Activated CD4-positive, alpha-beta T cell treated with anti-CD3 and anti-CD28 coated beads, Interleukin-2, amount 50 U/mL, for 16 hours (primary cell): ENCODE data around the gene MMP24OS.
"Not testable (repeated sequence)": the region's sequence is repeated elsewhere in the genome, so short reads cannot be mapped to it uniquely, and the experiment has no call there.

ENCODE experiments used
- DNase-seq: peaks from one replicate; pipeline ENCODE4 v3.0.0-alpha.2; 2020

Gene MMP24OS

GRCh38 chr20:35273449-35274171, 4.3 kb downstream of the MMP24OS start:
- DNase-seq, result no peak

DNA sequence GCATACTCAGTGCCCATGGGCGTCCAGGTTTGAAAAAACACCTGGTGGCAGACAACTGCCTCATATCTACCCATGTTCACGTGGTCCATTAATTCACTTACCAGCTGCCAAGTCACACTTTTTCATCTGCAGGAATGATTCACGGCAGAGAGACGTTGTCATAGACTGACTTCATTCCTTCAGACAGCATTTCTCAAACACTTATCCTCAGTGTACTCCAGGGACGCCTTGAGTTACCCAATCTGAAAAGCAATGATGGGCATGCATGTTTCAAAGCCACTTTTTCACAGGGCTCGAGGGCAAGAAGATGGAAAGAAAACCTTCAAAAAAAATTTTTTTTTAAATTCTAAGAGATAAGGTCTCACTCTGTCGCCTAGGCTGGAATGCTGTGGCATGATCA, 6.0 kb downstream of the MMP24OS start:
- DNase-seq, result no peak

GRCh38 chr20:35271073-35271882, 6.6 kb downstream of the MMP24OS start:
- DNase-seq, result no peak

DNA sequence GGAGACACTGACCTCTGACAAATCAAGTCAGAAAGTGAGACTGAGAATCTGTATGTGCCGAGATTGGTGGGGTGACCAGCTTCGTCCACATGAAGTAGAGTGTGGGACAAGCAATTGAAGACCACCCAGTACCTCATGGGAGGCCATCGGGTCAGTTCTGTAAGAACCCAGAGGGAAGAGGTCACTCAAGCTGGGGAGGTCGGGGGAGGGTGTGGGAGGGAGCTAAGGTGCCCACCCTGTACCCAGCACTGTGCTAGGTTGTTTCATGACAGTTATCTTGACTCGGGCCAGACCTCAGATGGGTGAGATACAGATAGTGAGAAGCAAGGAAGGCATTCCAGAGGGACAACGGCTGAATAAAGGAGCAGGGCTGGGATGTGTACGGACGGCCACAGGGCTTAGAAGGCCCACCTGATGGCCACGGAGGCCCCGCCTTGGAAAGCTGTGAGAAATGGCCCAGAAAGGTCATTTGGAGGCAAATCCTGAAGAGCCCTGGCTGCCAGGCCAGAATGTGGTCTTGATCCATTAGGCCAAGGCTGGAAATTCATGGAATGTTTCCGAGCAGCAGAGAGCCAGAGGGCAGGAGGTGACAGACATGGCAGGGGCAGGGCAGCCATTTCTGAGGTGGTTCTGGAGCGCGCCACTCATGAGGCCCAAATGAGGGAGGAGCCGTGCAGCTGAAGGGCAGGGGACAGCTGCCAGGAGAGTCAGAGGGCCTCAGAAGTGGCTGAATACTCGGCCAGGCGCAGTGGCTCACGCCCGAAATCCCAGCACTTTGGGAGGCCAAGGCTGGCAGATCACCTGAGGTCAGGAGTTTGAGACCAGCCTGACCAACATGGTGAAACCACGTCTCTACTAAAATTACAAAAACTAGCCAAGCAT, 7.7 kb downstream of the MMP24OS start:
- no peak for DNase-seq

GRCh38 chr20:35269055-35269781, 8.7 kb downstream of the MMP24OS start:
- peak; percentile 58 for DNase-seq

- no peak for DNase-seq
These were observed 10.8 kb downstream of the MMP24OS start for GRCh38 chr20:35267092-35267491.

DNA sequence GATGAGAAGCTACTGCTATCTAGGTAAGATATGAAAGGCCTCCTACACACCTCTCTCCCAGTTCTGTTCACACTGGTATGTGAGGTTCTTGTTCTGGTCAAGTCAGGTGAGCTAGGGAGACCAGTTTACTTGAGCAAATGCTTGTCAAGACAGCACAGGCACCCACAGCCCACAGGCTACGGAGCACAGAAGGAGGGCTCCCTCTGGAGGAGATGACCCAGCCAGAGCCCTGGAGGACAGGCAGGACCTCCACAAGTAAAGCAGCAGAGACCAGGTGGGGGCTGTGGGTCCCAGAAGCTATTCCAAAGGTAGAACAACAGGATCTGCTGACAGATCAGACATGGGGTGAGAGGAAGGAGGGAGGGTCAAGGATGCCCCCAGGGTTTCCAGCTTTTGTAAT, 13.2 kb downstream of the MMP24OS start:
- DNase-seq, result no peak

DNA sequence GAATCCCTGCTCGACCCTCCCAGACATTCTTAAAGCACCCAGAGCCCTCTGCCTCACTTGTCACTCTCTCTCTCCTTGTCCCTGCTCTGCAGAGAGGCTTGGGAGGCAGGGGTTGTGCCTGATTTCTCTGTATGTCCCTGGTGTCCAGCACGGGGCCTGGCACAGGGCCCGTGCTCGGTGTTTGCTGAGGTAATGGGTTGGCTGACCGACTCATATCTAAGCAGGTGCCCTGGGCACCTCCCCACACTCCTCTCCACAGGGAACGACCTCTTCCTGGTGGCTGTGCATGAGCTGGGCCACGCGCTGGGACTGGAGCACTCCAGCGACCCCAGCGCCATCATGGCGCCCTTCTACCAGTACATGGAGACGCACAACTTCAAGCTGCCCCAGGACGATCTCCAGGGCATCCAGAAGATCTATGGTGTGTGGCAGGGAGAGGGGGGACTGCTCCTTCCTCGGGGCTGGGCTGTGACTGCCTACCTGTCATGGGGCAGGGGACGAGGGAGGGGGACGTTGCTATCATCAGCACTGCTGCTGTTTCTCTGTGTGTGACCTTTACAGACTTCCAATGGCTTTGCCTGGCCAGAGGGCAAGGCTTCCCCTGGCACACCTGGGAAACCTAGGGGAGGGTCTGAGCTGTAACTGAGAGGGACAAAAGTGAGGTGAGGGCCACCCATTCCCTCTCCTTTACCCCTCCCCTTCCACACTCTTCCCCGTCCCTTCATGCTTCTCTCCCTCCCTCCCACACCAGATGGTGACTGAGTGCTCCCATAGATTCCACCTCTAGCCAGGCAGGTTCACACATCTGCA, 14.2 kb downstream of the MMP24OS start:
- no peak for DNase-seq

- not testable (repeated sequence) for DNase-seq
These were observed 15.0 kb downstream of the MMP24OS start for GRCh38 chr20:35262731-35263531.

DNA sequence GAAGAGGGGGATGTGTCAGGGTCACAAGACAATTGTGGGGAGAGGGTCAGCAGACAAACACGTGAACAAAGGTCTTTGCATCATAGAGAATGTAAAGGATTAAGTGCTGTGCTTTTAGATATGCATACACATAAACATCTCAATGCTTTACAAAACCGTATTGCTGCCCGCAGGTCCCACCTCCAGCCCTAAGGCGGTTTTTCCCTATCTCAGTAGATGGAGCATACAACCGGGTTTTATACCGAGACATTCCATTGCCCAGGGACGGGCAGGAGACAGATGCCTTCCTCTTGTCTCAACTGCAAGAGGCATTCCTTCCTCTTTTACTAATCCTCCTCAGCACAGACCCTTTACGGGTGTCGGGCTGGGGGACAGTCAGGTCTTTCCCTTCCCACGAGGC, 15.6 kb downstream of the MMP24OS start:
- DNase-seq, result not testable (repeated sequence)

- DNase-seq, result no peak
These were observed 17.5 kb downstream of the MMP24OS start for GRCh38 chr20:35260426-35260825.

GRCh38 chr20:35257175-35257909, 20.6 kb downstream of the MMP24OS start:
- no peak for DNase-seq

DNA sequence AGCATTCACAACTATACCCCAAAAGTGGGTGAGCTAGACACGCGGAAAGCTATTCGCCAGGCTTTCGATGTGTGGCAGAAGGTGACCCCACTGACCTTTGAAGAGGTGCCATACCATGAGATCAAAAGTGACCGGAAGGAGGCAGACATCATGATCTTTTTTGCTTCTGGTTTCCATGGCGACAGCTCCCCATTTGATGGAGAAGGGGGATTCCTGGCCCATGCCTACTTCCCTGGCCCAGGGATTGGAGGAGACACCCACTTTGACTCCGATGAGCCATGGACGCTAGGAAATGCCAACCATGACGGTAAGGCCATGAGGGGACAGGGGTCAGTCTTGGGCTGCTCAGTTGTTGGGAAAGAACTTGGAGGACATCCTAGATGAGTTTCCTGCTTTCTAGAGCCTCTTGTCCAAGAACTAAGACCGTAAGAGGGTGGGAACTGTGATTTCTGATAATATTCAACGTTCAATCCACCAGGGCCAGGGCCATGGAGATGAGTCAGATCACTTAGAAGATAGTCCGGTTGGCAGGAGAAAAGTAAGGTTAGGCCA, 23.4 kb downstream of the MMP24OS start:
- DNase-seq, result no peak

- DNase-seq, result no peak
These were observed 24.9 kb downstream of the MMP24OS start for GRCh38 chr20:35253010-35253409.

- DNase-seq, result not testable (repeated sequence)
These were observed 25.3 kb downstream of the MMP24OS start for GRCh38 chr20:35252598-35252997.

GRCh38 chr20:35252037-35252461, 25.9 kb downstream of the MMP24OS start:
- DNase-seq, result peak; percentile 80

DNA sequence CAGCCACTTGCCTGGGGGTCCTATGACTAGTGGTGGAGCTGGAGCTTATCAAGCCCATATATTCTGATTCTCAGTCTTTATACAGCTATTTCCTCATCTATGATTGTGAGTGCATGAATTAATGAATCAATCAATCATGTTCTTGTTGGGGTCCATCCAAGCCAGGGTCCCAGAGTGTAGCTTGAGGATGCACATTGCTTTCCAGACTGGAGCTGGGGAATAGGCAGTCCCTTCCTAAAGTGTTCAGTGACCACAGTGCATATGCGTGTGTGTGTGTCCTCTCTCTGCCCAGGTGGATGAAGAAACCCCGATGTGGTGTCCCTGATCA, 26.3 kb downstream of the MMP24OS start:
- no peak for DNase-seq

DNA sequence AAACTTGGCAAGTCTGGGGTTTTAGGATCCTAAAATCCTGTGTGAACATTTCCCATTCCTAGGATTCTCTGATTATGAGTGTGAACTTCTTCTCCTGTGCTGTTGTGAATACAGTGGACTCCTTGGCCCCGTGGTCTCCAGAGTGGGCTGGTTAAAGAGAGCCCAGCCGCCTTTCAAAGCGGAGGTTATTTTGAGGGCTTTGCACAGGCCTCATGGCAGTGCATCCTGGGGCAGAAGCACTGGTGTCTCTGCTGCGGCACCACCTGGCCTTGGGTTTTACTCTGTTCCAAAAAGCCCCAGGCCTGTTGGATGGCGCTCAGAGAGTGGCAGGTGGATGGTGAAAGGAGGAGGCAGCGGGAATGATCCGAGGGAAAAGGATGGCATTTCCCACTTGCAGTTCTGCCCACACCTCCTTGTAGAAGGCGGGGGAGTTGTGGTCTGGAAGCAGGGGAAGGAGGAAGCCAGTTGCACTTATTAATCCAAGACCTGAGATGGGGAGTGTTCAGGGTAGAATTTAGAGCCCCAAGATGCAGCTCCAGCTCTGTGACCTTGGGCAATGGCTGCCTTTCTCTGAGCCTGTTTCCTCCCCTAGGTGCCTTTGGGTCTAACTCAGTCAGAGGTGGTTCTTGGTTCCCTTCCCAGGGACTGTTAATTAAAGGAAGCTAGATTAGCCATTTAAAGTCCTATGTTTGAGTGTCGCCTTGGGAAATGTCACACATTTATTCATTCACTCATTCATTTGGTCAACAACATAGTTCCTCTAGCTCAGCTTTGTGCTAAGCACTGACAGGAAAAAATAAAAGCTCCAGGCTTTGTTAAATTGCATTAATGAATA, 29.1 kb downstream of the MMP24OS start:
- no peak for DNase-seq

DNA sequence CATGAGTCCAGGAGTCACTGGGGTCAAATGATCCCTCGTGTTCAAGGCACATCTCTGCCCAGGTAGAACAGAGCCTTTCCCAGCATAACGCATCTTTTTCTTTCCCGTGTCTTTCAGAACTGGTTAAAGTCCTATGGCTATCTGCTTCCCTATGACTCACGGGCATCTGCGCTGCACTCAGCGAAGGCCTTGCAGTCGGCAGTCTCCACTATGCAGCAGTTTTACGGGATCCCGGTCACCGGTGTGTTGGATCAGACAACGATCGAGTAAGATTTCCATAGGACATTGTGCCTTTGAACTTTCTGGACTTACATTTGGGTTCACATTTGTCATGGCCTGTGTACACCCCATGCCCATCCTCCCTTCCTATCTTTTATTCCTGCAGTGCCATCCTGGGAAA, 31.2 kb downstream of the MMP24OS start:
- no peak for DNase-seq
